IgD-negative memory B cell (primary cell): ENCODE measurements around the gene TSTD1. TPM values are rescaled to one million over a fixed set of nuclear protein-coding genes. Genes with fewer than 3 reads are reported as not detected.
"Not testable (repeated sequence)": the region's sequence is repeated elsewhere in the genome, so short reads cannot be mapped to it uniquely, and the experiment has no call there.

Experiments used
- H3K27ac Mint-ChIP-seq, 3 donors: one replicate each; pipeline ENCODE4 v1.8.0; 2020 to 2022; ENCODE audit warnings: mild to moderate bottlenecking in 3 of 3, mixed read lengths in 3 of 3, moderate library complexity in 1 of 3
- H3K27me3 Mint-ChIP-seq: one replicate; pipeline ENCODE4 v1.8.0; 2021; ENCODE audit warnings: mixed read lengths
- H3K36me3 Mint-ChIP-seq: one replicate; pipeline ENCODE4 v1.8.0; 2020; ENCODE audit warnings: mild to moderate bottlenecking, mixed read lengths
- H3K4me1 Mint-ChIP-seq, 3 donors: one replicate each; pipeline ENCODE4 v1.8.0; 2020 to 2022; ENCODE audit warnings: mixed read lengths in 3 of 3, mild to moderate bottlenecking in 1 of 3
- H3K4me3 Mint-ChIP-seq, 4 donors: one replicate each; pipeline ENCODE4 v1.8.0; 2020 to 2022; ENCODE audit warnings: mild to moderate bottlenecking in 4 of 4, mixed read lengths in 4 of 4, moderate library complexity in 3 of 4
- H3K9me3 Mint-ChIP-seq, 3 donors: one replicate each; pipeline ENCODE4 v1.8.0; 2020 to 2021; ENCODE audit warnings: mixed read lengths in 3 of 3, mild to moderate bottlenecking in 1 of 3
- polyA plus RNA-seq: library from polyadenylated mRNA; unstranded; fragments of 300-500 nt; fragmentation: Illumina TruSeq; gene quantifications from one replicate; pipeline ENCODE4 v1.2.3, GENCODE V29; 2021

The TSTD1 gene
- polyA plus RNA-seq, 1 donor from 2014 or later: 349 TPM

DNA sequence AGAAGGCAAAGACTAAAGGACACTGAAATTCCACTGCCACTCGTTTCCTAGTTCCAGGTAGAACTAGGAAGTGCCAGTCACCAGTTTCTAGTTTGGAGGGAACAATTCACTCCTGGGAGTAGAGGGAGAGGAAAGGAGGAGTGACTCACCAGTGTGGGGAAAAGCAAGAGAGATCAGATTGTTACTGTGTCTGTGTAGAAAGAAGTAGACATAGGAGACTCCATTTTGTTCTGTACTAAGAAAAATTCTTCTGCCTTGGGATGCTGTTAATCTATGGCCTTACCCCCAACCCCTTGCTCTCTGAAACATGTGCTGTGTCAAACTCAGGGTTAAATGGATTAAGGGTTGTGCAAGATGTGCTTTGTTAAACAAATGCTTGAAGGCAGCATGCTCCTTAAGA, 22.1 kb downstream of the TSTD1 start:
- H3K4me1 Mint-ChIP-seq: peaks cover 23 to 40% (median 27%) of the 10 kb centered on the region in 3 donors
- H3K27ac Mint-ChIP-seq: peak overlapping the region in 1 of 3 donors; percentile 84
- not testable (repeated sequence) for H3K36me3 Mint-ChIP-seq, H3K9me3 Mint-ChIP-seq, H3K27me3 Mint-ChIP-seq
- H3K4me3 Mint-ChIP-seq: peak overlapping the region in 1 of 4 donors; percentile 19

DNA sequence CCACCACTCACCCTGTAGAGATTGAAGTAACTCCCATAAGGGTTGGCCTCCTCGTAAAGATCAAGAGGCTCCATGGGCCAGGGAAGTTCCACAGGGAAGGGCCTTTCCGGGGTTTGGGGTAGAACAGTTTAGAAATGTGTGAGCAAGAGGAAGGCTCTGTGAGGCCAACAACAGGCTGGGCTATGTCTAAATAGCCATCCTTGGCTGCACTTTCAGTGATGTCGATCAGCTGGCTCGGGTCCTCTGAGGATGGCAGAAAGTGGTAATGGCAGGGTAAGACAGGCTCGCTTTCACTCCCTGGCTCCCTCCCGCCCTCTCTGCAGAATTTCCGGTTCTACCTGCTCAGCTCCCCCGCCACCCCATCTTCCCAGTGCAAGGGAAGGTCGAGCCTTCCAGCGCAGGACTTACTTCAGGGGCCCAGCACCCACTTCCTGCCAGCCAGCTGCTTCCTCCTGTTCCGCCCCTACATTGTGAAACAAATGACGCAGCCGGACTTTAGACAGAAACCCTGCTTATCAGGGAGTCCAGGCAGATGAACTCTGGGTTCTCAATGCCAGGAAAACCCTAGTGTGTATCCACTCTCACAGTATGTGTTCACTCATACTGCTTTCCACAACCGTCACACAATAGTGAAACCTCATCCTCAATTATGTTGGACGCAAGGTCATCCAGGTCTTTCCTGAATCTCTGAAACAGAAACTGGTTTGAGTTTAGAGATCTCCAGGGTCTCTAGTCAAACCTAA, 25.1 kb downstream of the TSTD1 start:
- Mint-ChIP-seq H3K9me3 (no peaks in the 10 kb centered on the region), H3K4me3 (peak overlapping the region; percentile 74 to 94 (median 80))

DNA sequence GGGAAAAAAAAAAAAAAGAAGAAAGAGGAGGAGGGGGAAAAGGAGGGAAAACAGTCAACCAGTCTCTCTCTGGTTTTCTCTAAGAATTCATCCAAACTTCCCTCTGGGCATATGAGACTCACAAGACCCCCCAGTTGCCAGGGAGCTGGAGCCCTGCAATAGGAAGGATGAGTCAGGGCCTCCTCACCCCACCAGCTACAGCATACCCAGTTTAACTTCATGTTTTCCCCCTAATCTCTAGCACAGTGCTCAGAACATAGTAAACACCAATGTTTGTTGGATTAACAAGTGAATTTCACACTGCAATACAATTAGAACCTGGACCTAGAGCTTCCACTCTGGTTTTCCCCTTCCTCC, 25.7 kb downstream of the TSTD1 start:
- Mint-ChIP-seq H3K36me3 (no peaks in the 10 kb centered on the region), H3K4me1 (peaks cover 12 to 20% (median 14%) of the 10 kb centered on the region in 3 donors), H3K9me3 (no peaks in the 10 kb centered on the region), H3K4me3 (peak overlapping the region; percentile 74 to 94 (median 80)), H3K27ac (peak overlapping the region; percentile 71 to 89 (median 82)), H3K27me3 (no peaks in the 10 kb centered on the region)

More for the DNA sequence above, 25.1 kb downstream of the TSTD1 start:
- Mint-ChIP-seq H3K4me1 (peaks cover 12 to 20% (median 14%) of the 10 kb centered on the region in 3 donors), H3K36me3 (no peaks in the 10 kb centered on the region), H3K27ac (peak overlapping the region; percentile 71 to 89 (median 82)), H3K27me3 (no peaks in the 10 kb centered on the region)

DNA sequence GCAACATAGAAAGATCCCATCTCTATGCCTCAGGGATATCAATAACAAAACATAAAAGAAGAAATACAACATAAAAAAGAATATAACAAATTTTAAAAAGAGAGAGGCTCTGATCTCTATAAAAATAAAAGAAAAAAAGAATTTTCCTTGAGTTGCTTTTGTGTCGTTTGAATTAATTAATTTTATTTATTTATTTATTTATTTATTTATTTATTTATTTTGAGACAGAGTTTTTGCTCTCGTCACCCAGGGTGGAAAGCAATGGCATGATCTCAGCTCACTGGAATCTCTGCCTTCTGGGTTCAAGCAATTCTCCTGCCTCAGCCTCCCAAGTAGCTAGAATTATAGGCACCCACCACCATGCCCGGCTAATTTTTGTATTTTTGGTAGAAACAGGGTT, 26.3 kb downstream of the TSTD1 start:
- no peak overlapping the region for H3K27ac Mint-ChIP-seq
- H3K9me3 Mint-ChIP-seq: no peaks in the 10 kb centered on the region
- no peak overlapping the region for H3K4me3 Mint-ChIP-seq
- no peaks in the 10 kb centered on the region for H3K36me3 Mint-ChIP-seq
- peaks cover 12 to 20% (median 14%) of the 10 kb centered on the region in 3 donors for H3K4me1 Mint-ChIP-seq
- no peaks in the 10 kb centered on the region for H3K27me3 Mint-ChIP-seq

DNA sequence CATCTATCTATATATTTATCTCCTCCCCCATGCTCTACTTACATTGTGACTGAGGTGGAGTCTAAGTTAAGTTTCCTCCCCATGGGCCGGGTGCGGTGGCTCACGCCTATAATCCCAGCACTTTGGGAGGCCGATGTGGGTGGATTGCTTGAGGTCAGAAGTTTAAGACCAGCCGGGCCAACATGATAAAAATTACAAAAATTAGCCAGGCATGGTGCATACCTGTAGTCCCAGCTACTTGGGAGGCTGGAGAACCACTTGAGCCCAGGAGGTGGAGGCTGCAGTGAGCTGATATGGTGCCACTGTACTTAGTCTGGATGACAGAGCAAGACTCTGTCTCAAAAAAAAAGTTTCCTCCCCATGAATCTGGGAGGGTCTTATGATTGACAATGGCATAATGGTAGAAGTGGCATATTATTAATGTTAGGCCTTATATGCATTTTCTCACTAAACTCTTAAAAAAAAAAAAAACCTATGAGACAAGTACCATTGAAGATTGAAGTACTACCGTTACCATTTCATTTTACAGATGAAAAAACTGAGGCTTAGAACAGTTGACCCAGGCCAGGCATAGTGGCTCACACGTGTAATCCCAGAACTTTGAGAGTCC, 29.1 kb downstream of the TSTD1 start:
- H3K27me3 Mint-ChIP-seq: no peaks in the 10 kb centered on the region
- no peaks in the 10 kb centered on the region for H3K9me3 Mint-ChIP-seq
- no peaks in the 10 kb centered on the region for H3K36me3 Mint-ChIP-seq
- H3K4me1 Mint-ChIP-seq: peaks cover 12 to 20% (median 14%) of the 10 kb centered on the region in 3 donors
- H3K27ac Mint-ChIP-seq: no peak overlapping the region
- no peak overlapping the region for H3K4me3 Mint-ChIP-seq

DNA sequence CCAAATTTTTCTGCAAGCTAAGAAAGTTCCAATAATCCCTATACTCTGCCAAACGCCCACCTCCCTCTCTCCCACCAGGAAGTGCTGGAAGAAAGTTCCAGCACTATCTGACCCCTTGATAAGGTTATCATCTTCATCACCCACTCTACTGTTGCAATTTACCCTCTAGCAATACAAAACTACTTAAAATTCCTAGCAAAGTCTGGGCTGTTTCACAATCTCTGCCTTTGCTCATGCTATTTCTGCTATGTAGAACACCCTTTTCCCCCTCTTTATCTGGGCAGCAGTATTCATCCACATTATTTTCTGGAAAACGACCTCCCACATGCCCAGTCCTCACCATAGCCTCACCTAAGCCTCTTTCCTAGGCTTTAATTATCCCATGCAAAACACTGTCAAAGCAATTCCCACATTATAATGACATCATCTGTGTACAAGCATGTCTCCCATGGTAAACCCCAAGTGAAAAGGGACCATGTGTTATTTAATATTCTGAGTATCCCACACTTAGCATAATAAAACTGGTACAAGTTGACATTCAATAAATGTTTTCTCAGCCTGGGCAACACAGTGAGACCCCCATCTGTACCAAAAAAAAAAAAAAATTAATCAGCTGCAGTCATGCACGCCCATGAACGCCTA, 29.8 kb downstream of the TSTD1 start:
- no peaks in the 10 kb centered on the region for H3K27me3 Mint-ChIP-seq
- peaks cover 10 to 17% (median 10%) of the 10 kb centered on the region in 3 donors for H3K4me1 Mint-ChIP-seq
- no peak overlapping the region for H3K27ac Mint-ChIP-seq
- no peaks in the 10 kb centered on the region for H3K36me3 Mint-ChIP-seq
- H3K4me3 Mint-ChIP-seq: no peak overlapping the region
- H3K9me3 Mint-ChIP-seq: no peaks in the 10 kb centered on the region

DNA sequence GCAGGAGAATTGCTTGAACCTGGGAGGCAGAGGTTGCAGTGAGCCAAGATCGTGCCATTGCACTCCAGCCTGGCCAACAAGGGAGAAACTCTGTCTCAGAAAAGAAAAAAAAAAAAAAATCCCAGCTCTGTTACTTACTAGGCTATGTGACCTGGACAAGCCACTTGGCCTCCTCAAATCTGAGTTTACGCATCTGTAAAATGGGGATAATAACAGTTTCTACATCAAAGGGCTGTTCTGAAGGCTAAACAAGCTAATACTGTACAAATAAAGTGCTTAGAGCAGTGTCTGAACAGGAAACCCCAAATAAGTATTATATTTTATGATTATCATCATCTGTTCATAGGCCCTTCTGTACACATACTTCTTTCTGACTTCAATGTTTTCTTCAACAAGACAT, 31.4 kb downstream of the TSTD1 start:
- H3K27me3 Mint-ChIP-seq: no peaks in the 10 kb centered on the region
- H3K4me3 Mint-ChIP-seq: no peak overlapping the region
- H3K36me3 Mint-ChIP-seq: no peaks in the 10 kb centered on the region
- no peak overlapping the region for H3K27ac Mint-ChIP-seq
- peaks cover 0 to 5% (median 0%) of the 10 kb centered on the region in 3 donors for H3K4me1 Mint-ChIP-seq
- H3K9me3 Mint-ChIP-seq: no peaks in the 10 kb centered on the region

DNA sequence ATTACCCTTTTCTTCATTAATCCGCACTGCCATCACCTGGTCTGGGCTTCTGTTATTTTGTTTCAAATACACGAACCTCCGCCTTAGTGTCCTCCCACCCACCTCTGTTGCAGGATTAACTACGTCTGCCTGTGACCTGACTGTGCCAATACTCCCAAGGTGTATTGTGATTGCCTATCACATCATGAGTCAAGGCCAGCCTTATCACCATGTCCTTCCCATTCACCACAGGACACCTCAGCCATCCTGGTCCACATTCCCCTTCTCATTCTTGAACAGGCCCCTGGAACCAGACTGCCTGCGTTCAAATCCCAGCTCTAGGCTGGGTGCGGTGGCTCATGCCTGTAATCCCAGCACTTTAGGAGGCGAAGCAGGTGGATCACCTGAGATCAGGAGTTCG, 32.2 kb downstream of the TSTD1 start:
- Mint-ChIP-seq H3K4me3 (no peak overlapping the region), H3K4me1 (peaks cover 0 to 2% (median 0%) of the 10 kb centered on the region in 3 donors), H3K9me3 (no peaks in the 10 kb centered on the region), H3K27ac (no peak overlapping the region), H3K27me3 (no peaks in the 10 kb centered on the region), H3K36me3 (no peaks in the 10 kb centered on the region)

DNA sequence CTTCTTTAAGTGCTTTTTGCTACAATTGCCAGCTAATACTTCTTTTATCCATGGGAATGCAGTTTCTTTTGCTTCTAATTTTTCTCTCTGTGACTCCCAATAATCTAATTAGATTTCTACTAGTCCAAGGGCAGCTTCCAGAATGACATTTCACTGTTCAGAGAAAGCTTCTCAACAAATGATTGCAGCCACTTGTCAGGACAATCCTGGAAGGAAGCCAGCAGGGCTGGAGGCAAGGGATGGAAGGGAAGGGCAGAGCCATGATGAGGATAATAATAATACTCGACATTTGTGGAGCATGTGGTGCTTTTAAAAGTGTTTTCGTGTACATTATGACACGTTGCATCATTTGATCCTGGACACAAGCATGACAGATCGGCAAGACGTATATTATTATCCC, 37.2 kb downstream of the TSTD1 start:
- Mint-ChIP-seq H3K27me3 (no peaks in the 10 kb centered on the region), H3K9me3 (no peaks in the 10 kb centered on the region), H3K36me3 (peaks cover 4% of the 10 kb centered on the region), H3K4me1 (peaks cover 0 to 7% (median 4%) of the 10 kb centered on the region in 3 donors), H3K27ac (no peak overlapping the region), H3K4me3 (no peak overlapping the region)

DNA sequence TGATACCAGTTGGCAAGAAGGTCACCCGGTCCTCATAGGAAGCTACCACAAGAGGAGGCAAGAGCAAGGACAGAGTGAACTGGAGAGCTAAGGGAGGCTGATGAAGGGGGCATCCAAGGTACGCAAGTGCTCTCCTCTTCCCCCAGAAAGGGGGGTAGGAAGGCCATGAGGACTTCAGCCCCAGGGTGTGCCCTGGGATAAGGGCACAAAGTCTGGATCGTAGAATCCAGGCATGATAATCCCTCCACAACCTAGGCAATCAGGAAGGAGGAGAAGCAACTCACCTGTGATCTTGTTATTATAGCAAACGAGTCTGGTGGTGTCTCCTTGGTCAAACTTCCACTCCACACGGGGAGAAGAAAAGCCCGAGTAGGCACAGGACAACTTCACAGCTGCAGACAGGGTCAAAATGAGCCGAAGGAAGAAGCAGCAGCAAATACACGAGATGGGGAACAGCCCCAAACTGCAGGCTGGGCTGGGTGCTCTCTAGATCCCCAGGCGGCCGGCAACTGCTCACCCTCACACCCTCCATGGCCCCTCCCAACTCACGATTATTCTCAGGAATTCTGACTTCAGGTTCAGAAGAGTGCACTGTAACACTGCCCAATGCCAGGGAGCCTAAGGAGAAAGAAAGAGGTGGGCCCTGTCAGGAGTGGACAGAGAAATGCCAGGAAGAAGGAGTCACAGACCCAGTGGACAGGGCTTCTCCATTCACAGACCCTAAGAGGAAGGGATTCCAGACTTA, 37.9 kb downstream of the TSTD1 start:
- H3K27me3 Mint-ChIP-seq: no peaks in the 10 kb centered on the region
- H3K36me3 Mint-ChIP-seq: peaks cover 4% of the 10 kb centered on the region
- no peak overlapping the region for H3K27ac Mint-ChIP-seq
- no peaks in the 10 kb centered on the region for H3K9me3 Mint-ChIP-seq
- H3K4me3 Mint-ChIP-seq: no peak overlapping the region
- H3K4me1 Mint-ChIP-seq: peaks cover 0 to 7% (median 4%) of the 10 kb centered on the region in 3 donors

DNA sequence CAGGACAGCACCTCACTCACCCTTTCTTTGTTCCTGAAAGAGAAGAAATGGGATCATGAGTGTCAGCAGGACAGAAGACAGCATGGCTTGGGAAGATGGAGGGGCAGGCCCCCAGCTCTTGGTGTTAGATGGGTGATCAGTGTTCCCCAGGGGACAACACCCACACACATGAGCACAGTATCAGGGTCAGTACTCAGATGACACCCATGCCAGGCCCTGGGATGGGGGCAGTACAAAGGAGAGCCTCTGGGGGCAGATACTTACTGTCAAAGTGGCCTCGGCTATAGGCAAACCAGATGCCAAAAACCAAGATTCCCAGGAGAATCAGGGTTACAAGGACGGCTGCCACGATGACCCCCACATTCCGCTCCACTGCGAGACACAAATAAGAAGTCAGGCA, 39.4 kb downstream of the TSTD1 start:
- Mint-ChIP-seq H3K4me1 (peaks cover 0 to 7% (median 4%) of the 10 kb centered on the region in 3 donors), H3K27me3 (no peaks in the 10 kb centered on the region), H3K27ac (no peak overlapping the region), H3K36me3 (peaks cover 4% of the 10 kb centered on the region), H3K4me3 (no peak overlapping the region), H3K9me3 (no peaks in the 10 kb centered on the region)

DNA sequence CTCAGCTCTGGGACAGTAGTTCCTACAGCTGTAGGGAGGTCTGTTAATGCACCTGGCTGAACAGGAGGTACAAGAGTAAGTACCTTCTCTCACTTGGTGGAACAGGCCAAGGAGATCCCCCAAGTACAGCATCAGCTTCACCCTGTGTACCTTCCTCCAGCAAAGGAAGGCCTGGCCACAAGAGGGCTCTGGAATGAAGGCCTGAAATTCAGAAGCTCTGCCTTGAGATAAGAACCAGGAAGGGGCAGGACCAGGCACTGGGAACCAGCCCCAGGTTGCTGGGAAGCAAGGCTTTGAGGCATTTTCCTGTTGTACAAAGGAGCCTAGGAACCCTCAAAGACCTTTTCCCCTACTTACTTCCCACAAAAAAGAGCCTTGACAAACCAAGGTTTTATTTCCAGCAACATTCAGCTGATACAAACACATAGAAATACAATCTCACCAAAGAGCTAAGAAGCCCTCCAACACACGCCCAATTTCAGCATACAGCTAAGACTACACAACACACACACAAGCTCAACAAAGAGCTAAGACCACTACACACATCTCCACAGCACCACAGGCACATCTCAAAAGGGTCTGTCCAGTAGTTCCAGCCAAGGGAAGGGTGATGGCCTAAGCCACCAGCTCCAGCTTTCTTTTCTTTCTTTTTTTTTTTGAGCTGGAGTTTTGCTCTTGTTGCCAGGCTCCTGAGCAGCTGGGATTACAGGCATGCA, 41.3 kb downstream of the TSTD1 start:
- H3K27ac Mint-ChIP-seq: peak overlapping the region in 2 of 3 donors; percentile 71 to 80
- peaks cover 4% of the 10 kb centered on the region for H3K36me3 Mint-ChIP-seq
- no peak overlapping the region for H3K4me3 Mint-ChIP-seq
- H3K9me3 Mint-ChIP-seq: no peaks in the 10 kb centered on the region
- peaks cover 0 to 7% (median 4%) of the 10 kb centered on the region in 3 donors for H3K4me1 Mint-ChIP-seq
- H3K27me3 Mint-ChIP-seq: no peaks in the 10 kb centered on the region

DNA sequence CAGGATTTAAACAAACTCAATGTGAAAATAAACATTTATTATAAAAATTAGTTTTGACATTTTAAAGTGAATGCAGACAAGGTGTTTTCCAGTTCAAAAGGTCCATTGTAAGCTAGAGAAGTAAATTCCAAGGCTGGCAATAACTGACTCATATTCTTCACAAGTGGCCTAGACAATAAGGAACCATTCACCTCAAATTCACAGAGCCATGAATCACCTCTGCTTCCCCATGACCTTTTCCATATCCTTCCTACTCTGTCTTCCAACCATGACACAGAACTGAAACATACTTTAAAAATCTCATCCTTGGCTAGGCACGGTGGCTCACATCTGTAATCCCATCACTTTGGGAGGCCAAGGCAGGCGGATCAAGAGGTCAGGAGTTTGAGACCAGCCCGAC, 42.6 kb downstream of the TSTD1 start:
- Mint-ChIP-seq H3K4me3 (no peak overlapping the region), H3K9me3 (no peaks in the 10 kb centered on the region), H3K27me3 (no peaks in the 10 kb centered on the region), H3K4me1 (peaks cover 0 to 4% (median 3%) of the 10 kb centered on the region in 3 donors), H3K27ac (no peak overlapping the region), H3K36me3 (peaks cover 4% of the 10 kb centered on the region)

DNA sequence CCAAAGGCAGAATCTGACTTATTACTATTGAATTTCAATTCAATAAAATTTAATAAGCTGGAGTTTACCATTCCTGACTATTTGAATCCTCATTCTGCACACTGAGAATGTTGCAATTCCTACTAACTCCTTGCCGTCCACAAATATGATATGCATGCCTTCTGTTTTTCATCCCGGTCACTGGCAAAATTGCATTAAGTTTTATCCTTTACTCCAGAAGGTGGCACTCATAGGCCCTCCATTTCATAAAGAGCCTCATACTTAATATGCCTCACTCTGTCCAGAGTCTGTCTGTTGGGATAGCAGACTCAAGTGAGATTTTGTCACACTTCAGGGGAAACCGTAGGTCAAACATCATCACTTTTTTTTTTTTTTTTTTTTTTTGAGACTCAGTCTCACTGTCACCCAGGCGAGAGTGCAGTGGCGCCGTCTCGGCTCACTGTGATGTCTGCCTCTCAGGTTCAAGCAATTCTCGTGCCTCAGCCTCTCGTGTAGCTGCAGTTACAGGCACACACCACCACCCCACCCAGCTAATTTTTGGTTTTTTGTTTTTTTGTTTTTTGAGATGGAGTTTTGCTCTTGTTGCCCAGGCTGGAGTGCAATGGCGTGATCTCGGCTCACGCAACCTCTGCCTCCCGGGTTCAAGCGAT, 45.1 kb downstream of the TSTD1 start:
- H3K27me3 Mint-ChIP-seq: peaks cover 1% of the 10 kb centered on the region
- H3K4me3 Mint-ChIP-seq: no peak overlapping the region
- H3K9me3 Mint-ChIP-seq: no peaks in the 10 kb centered on the region
- no peak overlapping the region for H3K27ac Mint-ChIP-seq
- H3K4me1 Mint-ChIP-seq: peaks cover 0 to 6% (median 4%) of the 10 kb centered on the region in 3 donors
- peaks cover 2% of the 10 kb centered on the region for H3K36me3 Mint-ChIP-seq
